Esophagus squamous epithelium (tissue), 4 donors: ENCODE measurements around the gene FGF12.

Source experiments
- CTCF ChIP-seq, 6 experiments: fragments of 450-650 bp in 4 of 6; fragments of 200-600 bp in 2 of 6; sonication (generic) in 2 of 6; IDR thresholded peaks; one replicate each; pipeline ENCODE4 v1.5.1; 2016 to 2019; ENCODE audit warnings: antibody characterized with exemption in 6 of 6, mild to moderate bottlenecking in 4 of 6, moderate library complexity in 4 of 6
- POLR2A ChIP-seq, 4 donors: fragments of 450-650 bp; IDR thresholded peaks; one replicate each; pipeline ENCODE4 v1.6.1; 2017; ENCODE audit warnings: antibody characterized with exemption in 4 of 4, mild to moderate bottlenecking in 4 of 4, moderate library complexity in 3 of 4

DNA sequence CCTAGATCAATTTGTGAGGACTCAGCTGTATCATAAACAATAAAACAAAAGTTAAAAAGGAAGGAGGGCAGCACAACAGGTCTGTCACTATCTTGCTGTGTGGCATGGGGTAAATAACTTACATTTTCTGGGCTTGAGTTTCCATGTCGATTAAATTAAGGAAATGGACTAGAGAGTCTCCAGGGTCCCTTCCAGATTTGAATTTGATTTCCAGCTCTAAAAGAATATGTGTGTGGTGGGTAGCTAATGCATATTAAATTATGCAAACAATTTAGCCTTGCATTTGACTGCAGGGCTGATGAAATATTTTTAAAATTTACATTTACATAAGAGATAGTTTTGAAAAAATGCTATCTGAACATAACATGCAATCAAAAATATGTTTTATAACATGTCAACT is 447.7 kb downstream of the FGF12 start:
- no peak for TF ChIP-seq POLR2A (IDR thresholded peaks at IDR 0.05)
- TF ChIP-seq CTCF (IDR thresholded peaks at IDR 0.05): no peak
